ENCODE results near the gene ABL2.
"Not testable (repeated sequence)": the region's sequence is repeated elsewhere in the genome, so short reads cannot be mapped to it uniquely, and the experiment has no call there.

ABL2 gene

GRCh38 chr1:179228783-179229213 lies 679 bp downstream of the ABL2 start:
- no peaks in the 10 kb centered on the region for H3K36me3 ChIP-seq (ENCODE audit: control insufficient read depth, insufficient read depth, low read length)
- DNase-seq (ENCODE audit: extremely low read depth, insufficient read length): no peak
- no peaks in the 10 kb centered on the region for H3K27me3 ChIP-seq (replicated peaks; ENCODE audit: control insufficient read depth, insufficient read depth, low read length)
- TF ChIP-seq, protein P1, sequence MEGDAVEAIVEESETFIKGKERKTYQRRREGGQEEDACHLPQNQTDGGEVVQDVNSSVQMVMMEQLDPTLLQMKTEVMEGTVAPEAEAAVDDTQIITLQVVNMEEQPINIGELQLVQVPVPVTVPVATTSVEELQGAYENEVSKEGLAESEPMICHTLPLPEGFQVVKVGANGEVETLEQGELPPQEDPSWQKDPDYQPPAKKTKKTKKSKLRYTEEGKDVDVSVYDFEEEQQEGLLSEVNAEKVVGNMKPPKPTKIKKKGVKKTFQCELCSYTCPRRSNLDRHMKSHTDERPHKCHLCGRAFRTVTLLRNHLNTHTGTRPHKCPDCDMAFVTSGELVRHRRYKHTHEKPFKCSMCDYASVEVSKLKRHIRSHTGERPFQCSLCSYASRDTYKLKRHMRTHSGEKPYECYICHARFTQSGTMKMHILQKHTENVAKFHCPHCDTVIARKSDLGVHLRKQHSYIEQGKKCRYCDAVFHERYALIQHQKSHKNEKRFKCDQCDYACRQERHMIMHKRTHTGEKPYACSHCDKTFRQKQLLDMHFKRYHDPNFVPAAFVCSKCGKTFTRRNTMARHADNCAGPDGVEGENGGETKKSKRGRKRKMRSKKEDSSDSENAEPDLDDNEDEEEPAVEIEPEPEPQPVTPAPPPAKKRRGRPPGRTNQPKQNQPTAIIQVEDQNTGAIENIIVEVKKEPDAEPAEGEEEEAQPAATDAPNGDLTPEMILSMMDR (IDR thresholded peaks at IDR 0.05; ENCODE audit: insufficient read depth, low read length, poor library complexity, severe bottlenecking): no peak
- H3K4me3 ChIP-seq (replicated peaks; ENCODE audit: low read depth, low read length): peak overlapping the region; percentile 89

GRCh38 chr1:179226738-179227137 lies 2.7 kb downstream of the ABL2 start:
- Histone ChIP-seq H3K36me3 (ENCODE audit: control insufficient read depth, insufficient read depth, low read length) (no peaks in the 10 kb centered on the region), H3K27me3 (replicated peaks; ENCODE audit: control insufficient read depth, insufficient read depth, low read length) (no peaks in the 10 kb centered on the region), H3K4me3 (replicated peaks; ENCODE audit: low read depth, low read length) (no peak overlapping the region)
- TF ChIP-seq, protein P1 (IDR thresholded peaks at IDR 0.05; ENCODE audit: insufficient read depth, low read length, poor library complexity, severe bottlenecking): no peak
- DNase-seq (ENCODE audit: extremely low read depth, insufficient read length): no peak

DNA sequence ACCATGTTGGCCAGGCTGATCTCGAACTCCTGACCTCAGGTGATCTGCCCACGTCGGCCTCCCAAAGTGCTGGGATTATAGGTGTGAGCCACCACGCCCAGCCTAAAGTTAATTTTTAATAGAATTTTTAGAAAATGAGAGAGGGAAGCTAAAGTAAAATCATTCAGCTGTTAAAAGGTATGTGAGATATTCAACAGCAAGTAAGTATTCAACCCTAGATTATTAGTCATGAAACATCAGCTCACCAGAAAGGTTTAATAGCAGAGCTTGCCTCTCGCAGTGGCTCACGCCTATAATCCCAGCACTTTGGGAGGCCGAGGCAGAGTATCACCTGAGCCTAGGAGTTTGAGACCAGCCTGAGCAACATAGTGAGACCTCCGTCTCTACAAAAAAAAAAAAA lies 5.0 kb downstream of the ABL2 start:
- not testable (repeated sequence) for H3K4me3 ChIP-seq (replicated peaks; ENCODE audit: low read depth, low read length); DNase-seq (ENCODE audit: extremely low read depth, insufficient read length); H3K36me3 ChIP-seq (ENCODE audit: control insufficient read depth, insufficient read depth, low read length); H3K27me3 ChIP-seq (replicated peaks; ENCODE audit: control insufficient read depth, insufficient read depth, low read length)

- H3K36me3 ChIP-seq (ENCODE audit: control insufficient read depth, insufficient read depth, low read length); H3K27me3 ChIP-seq (replicated peaks; ENCODE audit: control insufficient read depth, insufficient read depth, low read length); DNase-seq (ENCODE audit: extremely low read depth, insufficient read length); H3K4me3 ChIP-seq (replicated peaks; ENCODE audit: low read depth, low read length): not testable (repeated sequence)
These were observed 8.4 kb downstream of the ABL2 start for GRCh38 chr1:179221121-179221520.

- no peak for DNase-seq (ENCODE audit: extremely low read depth, insufficient read length)
- no peak overlapping the region for H3K4me3 ChIP-seq (replicated peaks; ENCODE audit: low read depth, low read length)
- H3K36me3 ChIP-seq (ENCODE audit: control insufficient read depth, insufficient read depth, low read length): peaks cover 2% of the 10 kb centered on the region; the same call in 1 of the 2 replicates
- no peaks in the 10 kb centered on the region for H3K27me3 ChIP-seq (replicated peaks; ENCODE audit: control insufficient read depth, insufficient read depth, low read length)
- TF ChIP-seq, protein P1 (IDR thresholded peaks at IDR 0.05; ENCODE audit: insufficient read depth, low read length, poor library complexity, severe bottlenecking): no peak
These were observed 11.5 kb downstream of the ABL2 start for GRCh38 chr1:179217943-179218507.

- H3K36me3 ChIP-seq (ENCODE audit: control insufficient read depth, insufficient read depth, low read length); H3K27me3 ChIP-seq (replicated peaks; ENCODE audit: control insufficient read depth, insufficient read depth, low read length); H3K4me3 ChIP-seq (replicated peaks; ENCODE audit: low read depth, low read length); DNase-seq (ENCODE audit: extremely low read depth, insufficient read length): not testable (repeated sequence)
These were observed 16.2 kb downstream of the ABL2 start for GRCh38 chr1:179213317-179213716.

DNA sequence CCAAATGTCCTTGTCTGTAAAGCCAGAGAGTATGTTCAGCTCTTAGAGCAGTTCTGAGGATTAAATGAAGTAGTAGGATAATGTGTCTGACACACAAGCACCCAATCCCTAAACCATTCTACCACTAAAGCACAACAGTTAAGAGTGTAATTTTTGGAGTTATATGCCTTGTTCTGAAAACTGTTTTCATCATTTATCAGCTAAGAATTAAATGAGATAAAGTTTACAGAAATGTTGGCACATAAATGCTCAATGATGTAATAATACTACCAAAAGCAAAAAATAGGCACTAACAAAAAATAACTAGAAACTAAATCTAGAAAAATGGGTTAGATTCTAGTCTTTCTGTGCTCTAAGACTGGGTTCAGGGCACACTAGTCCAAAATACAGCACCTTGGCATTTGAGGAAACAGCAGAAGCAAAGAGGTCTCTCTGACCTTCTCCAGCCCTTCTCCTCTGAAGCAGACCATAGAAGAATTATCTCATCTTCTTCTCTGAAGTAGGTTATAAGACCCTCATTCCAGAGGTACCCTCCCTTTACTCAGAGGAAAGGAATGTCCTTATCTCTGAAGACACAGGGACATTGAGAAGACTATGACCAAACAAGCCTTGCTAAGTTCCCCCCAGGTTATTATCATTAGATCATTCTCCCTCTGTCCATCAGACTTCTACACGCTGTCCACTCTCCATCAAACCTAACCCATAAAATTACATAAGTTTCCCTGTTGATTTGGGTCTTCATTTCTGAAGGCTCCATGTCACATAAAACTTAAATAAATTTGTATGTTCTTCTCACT lies 20.6 kb downstream of the ABL2 start:
- no peaks in the 10 kb centered on the region for H3K27me3 ChIP-seq (replicated peaks; ENCODE audit: control insufficient read depth, insufficient read depth, low read length)
- H3K36me3 ChIP-seq (ENCODE audit: control insufficient read depth, insufficient read depth, low read length): no peaks in the 10 kb centered on the region
- TF ChIP-seq, protein P1 (IDR thresholded peaks at IDR 0.05; ENCODE audit: insufficient read depth, low read length, poor library complexity, severe bottlenecking): no peak
- no peak for DNase-seq (ENCODE audit: extremely low read depth, insufficient read length)
- no peak overlapping the region for H3K4me3 ChIP-seq (replicated peaks; ENCODE audit: low read depth, low read length)

Data from GM06990 (cell line).